Fibroblast of upper back skin (primary cell): ENCODE measurements around the gene FBXL20.

Experiments used
- DNase-seq: peaks from one replicate; pipeline ENCODE4 v3.0.0-alpha.2; 2013

Gene FBXL20

DNA sequence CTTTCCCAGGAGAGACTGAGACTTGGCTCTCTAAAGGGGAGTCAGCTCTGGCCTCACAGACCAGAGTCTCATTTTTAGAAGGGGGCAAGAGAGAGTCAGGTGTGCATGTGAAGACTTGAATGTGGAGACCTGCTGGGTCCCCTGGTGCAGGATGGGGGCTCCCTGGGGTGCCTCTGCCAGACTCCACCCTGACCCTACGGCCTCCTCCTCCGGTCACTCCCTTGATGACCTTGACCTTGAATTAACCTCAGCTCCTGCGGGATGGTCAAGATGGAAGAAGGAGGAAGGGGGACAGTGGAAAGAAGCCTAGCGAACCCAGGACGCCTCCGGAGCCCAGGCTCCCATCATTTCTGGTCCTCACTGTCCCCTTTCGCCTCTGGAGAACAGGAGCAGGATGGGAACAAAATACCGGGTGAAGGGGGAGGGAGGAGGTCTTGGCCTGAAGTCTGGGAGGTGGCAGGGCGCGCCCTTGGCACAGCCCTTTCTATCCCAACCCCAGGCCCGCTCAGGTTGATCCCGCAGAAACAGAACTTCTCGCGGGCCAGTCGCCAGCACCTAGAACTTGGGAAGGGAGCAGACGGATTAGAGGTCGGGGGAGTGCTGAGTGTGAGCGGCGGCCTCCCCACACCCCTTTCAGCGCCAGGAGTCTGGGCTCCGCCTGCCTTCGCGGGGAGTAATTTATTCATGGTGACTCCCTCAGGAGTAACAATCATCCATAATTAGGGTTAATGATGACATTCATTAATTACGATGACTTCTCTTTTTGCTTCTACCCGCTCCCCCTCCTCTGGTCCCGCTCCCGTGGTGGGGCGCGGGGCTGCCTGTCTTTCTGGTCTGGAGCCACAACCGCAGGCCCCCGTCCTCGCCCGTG is 177.3 kb downstream of the FBXL20 start:
- DNase-seq: no peak

DNA sequence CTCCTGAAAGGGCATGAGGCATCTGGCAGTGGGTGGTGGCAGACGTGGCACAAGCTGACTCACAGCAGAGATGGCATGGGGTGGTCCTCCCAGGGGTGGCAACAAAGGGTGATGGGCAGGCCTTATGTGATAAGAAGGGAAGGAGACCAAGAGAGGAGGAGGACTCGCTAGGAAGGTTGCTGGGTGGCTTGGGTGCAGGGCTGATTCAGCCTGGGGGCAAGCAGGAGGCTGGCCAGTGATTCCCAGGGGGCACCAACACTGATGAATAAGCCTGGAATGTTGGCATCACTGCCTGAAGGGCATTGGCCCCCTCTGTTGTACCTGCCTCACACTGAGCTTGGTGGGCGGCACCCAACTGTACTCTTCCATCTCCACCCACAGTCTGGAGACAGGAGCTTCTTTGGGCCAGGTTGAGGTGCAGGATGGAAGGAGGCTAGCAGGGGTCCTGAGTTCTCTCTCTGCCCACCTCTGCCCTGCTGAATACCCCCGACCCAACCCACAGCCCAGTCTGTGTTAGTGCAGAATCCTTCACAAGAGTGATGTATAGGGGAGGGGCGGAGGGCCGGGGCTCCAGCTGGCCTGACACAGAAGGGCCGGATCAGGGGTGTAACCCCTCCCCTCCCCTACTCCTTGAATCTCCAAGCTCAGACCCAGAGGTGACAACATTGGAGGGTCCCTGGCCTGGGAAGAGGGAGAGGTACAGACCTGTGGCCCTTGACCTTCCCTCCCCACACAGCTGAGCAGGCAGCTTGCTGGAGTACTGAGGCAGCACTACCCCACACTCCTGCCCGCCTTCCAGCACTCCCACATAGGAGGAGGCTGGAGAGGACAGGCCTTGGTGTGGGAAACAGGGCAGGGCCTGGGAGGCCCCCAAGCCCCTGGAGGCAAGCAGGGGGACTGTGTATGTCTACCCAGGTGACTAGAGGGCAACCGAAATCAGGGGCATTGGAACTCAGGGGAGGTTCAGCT is 178.3 kb downstream of the FBXL20 start:
- DNase-seq: no peak

DNA sequence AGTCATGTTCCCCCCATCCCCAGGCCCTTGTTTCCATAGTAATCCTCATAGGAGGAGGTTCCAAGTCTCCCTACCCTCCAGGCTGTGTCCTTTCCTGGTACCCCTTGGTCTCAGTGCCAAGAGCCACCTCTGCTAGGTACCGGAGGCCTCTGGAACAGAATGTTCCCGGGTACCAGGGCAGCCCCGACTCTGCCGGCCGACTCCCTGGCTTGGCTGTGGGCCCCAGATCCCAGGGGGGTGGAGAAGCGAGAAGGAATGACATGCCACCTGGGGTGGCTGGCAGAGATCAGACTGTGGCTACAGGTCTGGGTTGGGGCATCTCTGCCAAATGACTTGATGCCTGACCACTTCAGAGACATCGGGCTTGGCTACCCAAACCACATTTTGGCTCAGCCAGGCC is 179.3 kb downstream of the FBXL20 start:
- DNase-seq: no peak

DNA sequence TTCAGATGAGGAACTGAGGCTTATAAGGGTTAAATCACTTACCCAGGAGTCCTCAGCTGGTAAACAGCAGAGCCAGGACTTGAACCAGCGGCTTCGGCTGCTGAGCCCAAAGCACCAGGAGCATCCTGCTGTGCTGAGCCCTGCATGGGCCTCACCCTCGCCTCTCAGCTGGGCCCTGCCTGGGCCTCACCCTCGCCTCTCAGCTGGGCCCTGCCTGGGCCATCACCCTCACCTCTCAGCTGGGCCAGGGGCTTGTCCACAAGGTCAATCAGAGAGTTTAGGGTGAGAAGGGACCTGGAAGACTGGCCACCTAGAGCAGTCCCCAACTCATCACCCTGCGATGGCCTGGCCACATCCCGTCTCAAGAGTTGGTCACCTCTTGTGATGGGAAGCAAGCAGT is 179.9 kb downstream of the FBXL20 start:
- no peak for DNase-seq

DNA sequence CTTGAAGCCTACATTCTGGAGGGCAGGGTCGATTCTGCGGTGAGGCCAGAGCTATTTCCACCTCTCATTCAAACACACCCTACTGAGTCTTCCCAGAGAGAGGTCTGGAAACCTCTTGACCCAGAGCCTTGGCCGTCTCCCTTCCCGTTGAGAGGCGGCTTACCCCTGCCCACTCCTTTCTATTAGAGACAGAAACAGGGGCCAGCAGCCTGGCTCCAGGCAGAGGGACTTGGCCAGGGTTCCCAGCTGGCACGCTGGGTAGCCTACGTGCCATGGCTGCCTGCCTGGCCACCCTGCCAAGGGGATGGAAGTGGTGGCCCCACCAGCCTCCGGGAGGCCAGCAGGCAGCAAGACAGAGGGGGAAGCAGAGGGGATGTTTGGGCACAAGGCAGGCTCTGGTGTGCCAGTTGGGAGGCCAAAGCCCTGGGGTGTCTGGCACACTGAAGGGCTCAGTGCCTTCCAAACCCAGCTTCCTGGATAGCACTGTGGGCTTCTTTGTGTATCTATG is 181.7 kb downstream of the FBXL20 start:
- DNase-seq: no peak

DNA sequence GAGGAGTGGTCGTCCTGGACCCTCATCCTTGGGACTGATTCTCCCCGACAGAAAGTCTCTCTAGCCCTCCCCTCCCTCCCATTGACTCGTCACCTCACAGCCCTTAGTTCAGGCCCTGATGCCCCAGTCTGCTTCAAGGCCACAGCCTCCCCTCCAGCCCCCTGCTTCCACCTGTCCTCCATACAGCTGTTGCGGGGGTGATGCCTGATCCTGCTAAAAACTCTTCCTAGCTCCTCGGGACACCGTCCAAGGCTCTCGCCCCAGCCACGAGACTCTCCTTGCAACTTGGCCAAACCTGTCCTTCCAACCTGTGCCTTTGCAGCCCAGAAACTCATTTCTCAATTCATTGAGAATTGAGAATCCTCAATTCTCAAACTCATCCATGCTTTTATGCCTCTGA is 182.5 kb downstream of the FBXL20 start:
- no peak for DNase-seq

DNA sequence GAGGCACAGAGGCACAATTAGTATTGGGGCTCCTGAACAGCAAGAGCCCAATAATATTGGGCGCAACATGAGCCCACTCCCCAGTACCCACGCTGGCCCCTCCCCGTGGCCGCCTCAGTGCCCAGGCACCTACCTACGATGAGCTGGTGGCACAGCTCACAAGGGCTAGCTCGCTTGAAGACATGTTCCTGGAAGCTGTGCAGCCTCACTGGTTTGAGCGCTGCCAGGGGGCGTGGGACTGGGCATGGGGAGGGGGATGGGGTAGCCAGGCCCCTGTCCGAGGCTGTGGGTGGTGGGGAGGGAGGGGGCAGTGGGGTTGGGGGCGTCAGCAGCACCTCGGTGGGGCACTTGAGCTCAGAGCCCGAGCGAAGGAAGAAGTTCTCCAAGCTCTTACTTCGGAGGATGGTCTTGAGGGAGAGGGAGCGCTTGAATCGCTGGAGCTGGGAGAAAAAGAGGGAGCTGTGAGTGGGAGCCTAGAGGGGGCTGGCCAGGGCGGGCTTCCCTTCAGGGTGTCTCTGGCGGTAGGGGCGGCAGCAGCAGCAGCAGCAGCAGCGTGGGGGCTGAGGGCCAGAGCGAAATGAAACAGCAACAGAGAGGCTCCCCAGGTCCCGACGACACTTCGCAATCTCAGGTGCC is 183.6 kb downstream of the FBXL20 start:
- no peak for DNase-seq

- DNase-seq: no peak
Observed at GRCh38 chr17:39213852-39214251, 187.6 kb downstream of the FBXL20 start.

DNA sequence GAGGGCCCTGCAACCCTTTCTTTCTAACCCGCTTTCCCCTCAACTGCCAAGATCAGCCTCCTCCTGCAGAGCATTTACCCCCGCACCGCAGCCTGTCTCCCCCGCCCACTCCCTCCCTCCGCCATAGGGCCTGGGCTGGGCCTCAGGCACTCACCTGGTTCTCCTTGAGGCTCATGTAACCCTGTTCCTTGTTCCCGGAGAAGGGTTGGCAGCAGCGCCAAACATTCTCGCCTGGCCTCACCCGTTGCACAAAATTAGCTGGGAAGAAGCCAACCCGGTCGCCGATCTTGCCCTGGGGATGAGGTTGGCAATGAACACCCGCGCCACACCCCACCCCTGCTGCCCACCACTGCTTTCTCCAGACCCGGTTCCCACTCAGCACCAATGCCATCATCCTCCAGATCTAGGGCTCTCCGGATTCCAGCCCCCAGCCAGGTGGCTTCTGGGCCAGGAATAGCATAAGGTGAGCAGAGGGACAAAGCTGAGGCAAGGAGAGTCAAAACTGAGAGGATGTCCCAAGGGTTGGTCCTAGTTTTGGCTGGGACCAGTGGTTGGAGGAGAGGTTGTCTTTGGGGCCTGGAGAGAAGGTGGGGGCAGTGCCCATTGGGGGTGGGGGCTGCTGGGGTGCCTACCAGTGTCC is 188.5 kb downstream of the FBXL20 start:
- DNase-seq: no peak

GRCh38 chr17:39212195-39212810 is 189.1 kb downstream of the FBXL20 start:
- no peak for DNase-seq

GRCh38 chr17:39210093-39210434 is 191.4 kb downstream of the FBXL20 start:
- no peak for DNase-seq

- peak; percentile 69 for DNase-seq
Observed at GRCh38 chr17:39209317-39210092, 191.9 kb downstream of the FBXL20 start.

DNA sequence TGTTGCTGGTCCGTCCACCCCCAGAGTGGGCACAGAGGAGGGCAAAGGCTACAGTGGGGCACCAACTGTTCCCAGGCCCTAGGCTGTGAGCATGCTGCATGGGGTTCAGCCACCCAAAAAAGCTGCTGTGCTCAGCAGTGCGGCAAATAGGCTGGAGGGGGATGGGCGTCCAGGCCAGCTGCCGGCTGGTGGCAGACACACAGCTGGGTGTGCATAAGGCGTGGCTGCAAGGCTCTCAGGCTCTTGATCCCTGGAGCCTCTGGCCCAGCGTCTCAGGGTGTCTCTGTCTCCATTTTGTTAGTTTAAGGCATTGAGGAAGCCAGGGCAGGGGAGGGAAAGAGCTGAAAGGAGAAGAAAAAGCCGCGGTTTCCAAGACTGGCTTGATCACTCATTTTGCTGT is 192.5 kb downstream of the FBXL20 start:
- DNase-seq: no peak

- no peak for DNase-seq
Observed at GRCh38 chr17:39208136-39208535, 193.3 kb downstream of the FBXL20 start.

DNA sequence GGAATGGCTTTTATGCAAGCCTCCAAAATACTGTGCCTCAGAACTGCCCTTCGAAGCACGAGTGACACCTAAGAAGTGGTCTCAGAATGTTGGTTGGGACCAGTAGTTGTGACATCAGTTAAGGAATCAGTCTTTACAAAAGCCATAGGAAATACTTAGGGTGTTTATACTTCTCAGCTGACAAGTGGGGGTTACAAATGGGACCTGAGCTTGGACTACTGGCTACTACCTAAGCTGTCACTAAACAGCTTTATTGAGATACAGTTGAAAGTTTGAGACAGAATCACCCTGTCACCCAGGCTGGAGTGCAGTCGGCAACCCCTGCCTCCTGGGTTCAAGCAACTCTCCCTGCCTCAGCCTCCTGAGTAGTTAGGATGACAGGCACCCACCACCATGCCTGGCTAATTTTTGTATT is 196.3 kb downstream of the FBXL20 start:
- no peak for DNase-seq

- DNase-seq: no peak
Observed at GRCh38 chr17:39204245-39204644, 197.2 kb downstream of the FBXL20 start.
